ENCODE results near the gene CMIP.
A peak's percentile ranks its signal among the peaks of the same experiment; 100 is the strongest.

Gene CMIP

GRCh38 chr16:81451753-81452680 is 7.4 kb downstream of the CMIP start:
- no peak for TF ChIP-seq CTCF (IDR thresholded peaks at IDR 0.05; ENCODE audit: unreplicated experiment in 3 of 3)
- H3K27me3 Mint-ChIP-seq (ENCODE audit: low read depth): no peaks in the 10 kb centered on the region
- H3K9me3 Mint-ChIP-seq: no peaks in the 10 kb centered on the region
- H3K27ac Mint-ChIP-seq: peak overlapping the region; percentile 31 to 68 (median 40)
- peaks cover 58% of the 10 kb centered on the region for H3K4me1 Mint-ChIP-seq
- H3K36me3 Mint-ChIP-seq (ENCODE audit: low read depth): peaks cover 11% of the 10 kb centered on the region
- H3K4me3 Mint-ChIP-seq: peak overlapping the region in 2 of 3 experiments; percentile 20 to 28

DNA sequence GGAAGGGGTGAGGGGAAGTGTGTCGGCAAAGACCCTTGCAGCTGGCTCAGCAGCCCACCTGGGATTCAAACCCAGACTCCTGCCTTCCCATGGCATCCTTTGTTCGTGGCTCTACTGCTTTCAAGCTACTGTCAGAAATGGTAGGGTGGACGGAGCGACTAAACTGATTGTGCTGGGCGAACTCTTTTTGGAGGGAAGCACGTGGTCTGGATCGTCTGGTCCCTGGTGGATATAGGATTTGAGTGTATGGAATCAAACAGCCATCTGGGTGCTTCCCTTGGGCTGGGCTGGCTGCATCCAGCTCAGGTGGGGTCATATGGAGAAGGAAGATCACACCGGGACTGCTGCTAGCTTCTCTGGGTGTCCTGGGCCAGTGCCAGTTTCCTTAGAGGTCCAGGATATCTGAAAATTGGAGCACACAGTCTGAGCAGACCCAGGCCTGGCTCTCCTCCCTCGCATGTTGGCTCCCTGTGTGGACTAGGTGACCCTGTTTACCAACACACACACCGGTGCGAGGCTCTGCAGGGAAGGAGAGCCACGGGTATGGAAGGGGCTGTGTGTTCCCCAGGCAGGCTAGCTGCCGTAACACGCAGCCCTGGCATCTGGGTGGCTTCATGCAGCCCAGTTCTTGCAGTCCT is 8.6 kb downstream of the CMIP start:
- Mint-ChIP-seq H3K36me3 (ENCODE audit: low read depth) (peaks cover 14% of the 10 kb centered on the region), H3K4me3 (no peak overlapping the region), H3K27ac (peak overlapping the region in 1 of 3 experiments; percentile 40), H3K27me3 (ENCODE audit: low read depth) (no peaks in the 10 kb centered on the region), H3K4me1 (peaks cover 55% of the 10 kb centered on the region), H3K9me3 (no peaks in the 10 kb centered on the region)
- TF ChIP-seq CTCF (IDR thresholded peaks at IDR 0.05; ENCODE audit: unreplicated experiment in 3 of 3): no peak

- TF ChIP-seq CTCF (IDR thresholded peaks at IDR 0.05; ENCODE audit: unreplicated experiment in 3 of 3): no peak
- H3K4me1 Mint-ChIP-seq: peaks cover 52% of the 10 kb centered on the region
- H3K9me3 Mint-ChIP-seq: no peaks in the 10 kb centered on the region
- H3K27ac Mint-ChIP-seq: no peak overlapping the region
- no peak overlapping the region for H3K4me3 Mint-ChIP-seq
- H3K36me3 Mint-ChIP-seq (ENCODE audit: low read depth): peaks cover 20% of the 10 kb centered on the region
- no peaks in the 10 kb centered on the region for H3K27me3 Mint-ChIP-seq (ENCODE audit: low read depth)
Measured at GRCh38 chr16:81454044-81454443, 9.4 kb downstream of the CMIP start.

DNA sequence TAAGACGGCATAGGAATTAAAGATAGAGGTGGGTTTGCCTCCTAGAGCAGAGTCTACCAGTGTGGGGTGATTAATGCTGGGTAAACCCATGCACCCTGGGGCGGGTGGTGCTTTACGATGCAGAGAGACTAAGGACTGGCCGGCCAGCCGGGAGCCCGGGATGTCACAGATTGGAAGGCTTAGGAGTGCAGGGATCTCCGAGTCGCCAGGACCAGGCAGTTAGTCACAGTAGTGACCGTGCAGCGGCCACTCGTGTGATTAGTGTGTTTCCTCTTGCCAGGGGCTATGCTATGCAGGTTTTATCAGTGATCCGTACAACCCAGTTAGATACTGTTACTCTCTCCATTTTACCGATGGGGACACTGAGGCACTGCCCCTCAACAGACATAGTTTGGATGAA is 10.4 kb downstream of the CMIP start:
- Mint-ChIP-seq H3K4me3 (no peak overlapping the region), H3K36me3 (ENCODE audit: low read depth) (peaks cover 21% of the 10 kb centered on the region), H3K27me3 (ENCODE audit: low read depth) (no peaks in the 10 kb centered on the region), H3K4me1 (peaks cover 43% of the 10 kb centered on the region), H3K9me3 (no peaks in the 10 kb centered on the region), H3K27ac (no peak overlapping the region)
- TF ChIP-seq CTCF (IDR thresholded peaks at IDR 0.05; ENCODE audit: unreplicated experiment in 3 of 3): no peak

DNA sequence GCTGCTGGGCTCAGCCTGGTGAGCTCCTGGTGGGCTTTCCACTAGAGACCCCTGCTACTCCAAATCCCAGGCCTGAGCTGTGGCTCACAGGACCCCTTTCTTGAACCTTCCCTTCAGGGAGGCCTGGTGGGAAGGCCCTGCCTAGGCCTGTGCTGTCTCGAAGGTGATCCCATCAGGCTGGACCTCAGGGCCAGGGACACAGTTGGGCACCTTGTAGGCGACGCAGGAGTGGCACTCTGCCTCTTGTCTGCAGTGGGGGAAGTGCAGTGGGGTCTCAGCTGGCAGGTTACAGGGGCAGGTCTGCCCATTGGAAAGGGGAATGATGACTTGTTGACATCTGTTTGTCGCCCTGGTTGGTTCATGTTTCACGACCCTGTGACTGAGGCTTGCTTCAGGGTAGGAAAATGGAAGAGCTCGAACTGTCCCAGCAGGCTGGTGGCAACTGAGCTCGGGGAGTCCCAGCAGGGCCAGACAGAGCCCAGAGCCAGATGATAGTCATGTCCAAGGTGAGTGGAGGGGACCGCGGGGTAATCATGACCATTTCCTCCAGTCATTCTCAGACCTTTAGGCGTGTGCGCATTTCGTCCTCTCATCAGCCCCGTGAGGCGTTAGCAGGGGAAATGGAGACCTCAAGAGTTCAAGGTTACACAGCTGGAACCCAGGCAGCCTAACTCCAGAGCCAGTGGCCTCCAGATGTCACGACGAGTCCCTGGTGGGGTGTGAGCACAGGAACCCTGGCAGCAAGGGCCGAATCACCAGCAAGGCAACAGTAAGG is 11.3 kb downstream of the CMIP start:
- H3K27ac Mint-ChIP-seq: peak overlapping the region in 1 of 3 experiments; percentile 48
- H3K36me3 Mint-ChIP-seq (ENCODE audit: low read depth): peaks cover 26% of the 10 kb centered on the region
- H3K9me3 Mint-ChIP-seq: no peaks in the 10 kb centered on the region
- H3K27me3 Mint-ChIP-seq (ENCODE audit: low read depth): no peaks in the 10 kb centered on the region
- no peak overlapping the region for H3K4me3 Mint-ChIP-seq
- peaks cover 38% of the 10 kb centered on the region for H3K4me1 Mint-ChIP-seq
- no peak for TF ChIP-seq CTCF (IDR thresholded peaks at IDR 0.05; ENCODE audit: unreplicated experiment in 3 of 3)
